Naive thymus-derived CD8-positive, alpha-beta T cell (primary cell): Measurements from ENCODE around the gene ZNF888. TPM values are rescaled to one million over a fixed set of nuclear protein-coding genes. Genes with fewer than 3 reads are reported as not detected.
"Not testable (repeated sequence)": the region's sequence is repeated elsewhere in the genome, so short reads cannot be mapped to it uniquely, and the experiment has no call there.

ENCODE experiments used
- ATAC-seq, 2 donors: fragments of 150-1000 bp; cut with Tn5 transposase in 1 of 2; sonication (Bioruptor Pico), chemical (Tn5 transposase) in 1 of 2; 1 replicate in 1 of 2; 2 replicates in 1 of 2; pipeline ENCODE4 v1.10.0; 2021; ENCODE audit warnings: mild to moderate bottlenecking in 2 of 2, moderate library complexity in 2 of 2
- POLR2A ChIA-PET: fragments of 350-600 bp; sonication (Branson Sonifier 250); formaldehyde crosslinking; loops from one replicate; lab custom pipeline; 2021; ENCODE audit warnings: antibody characterized with exemption; lab: Charles Lee
- DNase-seq, 10 donors: peaks; one replicate each; pipeline versions ENCODE4 v3.0.0 to v3.0.0-alpha.2; 2020 to 2022
- H3K27ac Mint-ChIP-seq, 10 donors: one replicate each; pipeline ENCODE4 v1.8.0; 2020 to 2022; ENCODE audit warnings: mild to moderate bottlenecking in 10 of 10, mixed read lengths in 10 of 10, moderate library complexity in 4 of 10, inconsistent platforms in 1 of 10
- H3K27me3 Mint-ChIP-seq, 5 donors: one replicate each; pipeline ENCODE4 v1.8.0; 2021 to 2022; ENCODE audit warnings: mixed read lengths in 5 of 5
- H3K36me3 Mint-ChIP-seq, 3 donors: one replicate each; pipeline ENCODE4 v1.8.0; 2020 to 2022; ENCODE audit warnings: mixed read lengths in 3 of 3, mild to moderate bottlenecking in 2 of 3, inconsistent platforms in 1 of 3
- H3K4me1 Mint-ChIP-seq, 4 donors: one replicate each; pipeline ENCODE4 v1.8.0; 2021 to 2022; ENCODE audit warnings: mixed read lengths in 4 of 4
- H3K4me3 Mint-ChIP-seq, 10 donors: one replicate each; pipeline ENCODE4 v1.8.0; 2020 to 2022; ENCODE audit warnings: mild to moderate bottlenecking in 10 of 10, mixed read lengths in 10 of 10, moderate library complexity in 6 of 10, inconsistent platforms in 1 of 10
- H3K9me3 Mint-ChIP-seq, 9 donors: one replicate each; pipeline ENCODE4 v1.8.0; 2020 to 2022; ENCODE audit warnings: mixed read lengths in 9 of 9, mild to moderate bottlenecking in 3 of 9, inconsistent platforms in 1 of 9, moderate library complexity in 1 of 9
- polyA plus RNA-seq, 3 donors: library from polyadenylated mRNA; unstranded; fragments of 300-500 nt; fragmentation: Illumina TruSeq; gene quantifications; one replicate each; pipeline ENCODE4 v1.2.3, GENCODE V29; 2021
- total RNA-seq, 8 experiments: library from RNA in 2 of 8; stranded (reverse) in 2 of 8; gene quantifications; one replicate each; pipeline ENCODE4 v1.2.3 and lab custom pipeline; 2021 to 2026

ZNF888 gene
- total and polyA plus RNA-seq, 5 experiments from 2014 or later = 0.85 to 10.5 (median 2.4) TPM

DNA sequence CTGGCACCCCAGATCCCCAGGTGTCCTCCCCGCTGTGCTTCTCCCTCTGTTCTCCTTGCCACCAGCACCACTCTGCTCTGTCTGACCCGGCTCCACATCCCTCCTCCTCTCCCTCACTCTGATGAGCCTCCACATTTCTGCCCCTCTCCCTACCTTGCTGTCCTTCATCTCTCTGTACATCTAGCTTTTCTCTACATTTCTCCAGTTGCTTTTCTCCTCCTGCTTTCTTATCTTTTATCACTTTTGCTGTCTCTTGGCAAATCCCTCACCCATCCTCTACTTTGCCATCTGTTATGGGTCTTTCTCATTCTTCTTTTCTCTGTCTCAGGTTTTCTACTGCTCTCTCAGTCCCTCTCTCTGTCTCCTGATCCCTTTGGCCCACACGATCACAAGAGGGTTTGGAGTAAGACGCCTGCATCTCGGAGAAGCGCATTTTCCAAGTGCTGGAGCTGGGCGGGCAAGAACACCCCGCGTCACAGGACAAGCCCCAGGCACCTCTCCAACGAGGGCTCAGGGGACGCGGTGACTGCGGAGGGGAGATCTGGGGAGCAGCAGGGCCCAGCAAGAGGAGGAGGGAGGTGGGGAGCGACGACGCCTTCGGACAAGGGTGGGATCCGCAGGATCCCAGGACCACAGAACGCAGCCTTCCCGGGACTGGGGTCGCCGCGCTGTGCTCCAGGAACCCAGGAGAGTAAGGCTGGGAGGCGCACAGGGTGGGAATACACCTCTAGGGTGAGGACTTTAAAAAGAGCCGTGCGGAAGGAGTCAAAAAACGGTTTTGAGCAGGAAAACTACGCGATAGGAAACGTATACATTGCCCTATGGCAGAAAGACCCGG lies 66.5 kb downstream of the ZNF888 start:
- H3K27me3 Mint-ChIP-seq, POLR2A ChIA-PET: not testable (repeated sequence)
- Mint-ChIP-seq H3K36me3 (peaks cover 10 to 49% (median 39%) of the 10 kb centered on the region in 3 donors), H3K4me1 (peaks cover 13 to 32% (median 30%) of the 10 kb centered on the region in 4 donors), H3K9me3 (peaks cover 0 to 22% (median 3%) of the 10 kb centered on the region in 9 donors), H3K27ac (peak overlapping the region; percentile 85 to 96 (median 94)), H3K4me3 (peak overlapping the region; percentile 86 to 99 (median 94))
- DNase-seq = peak in 2 of 10 donors; percentile 0 to 17
- ATAC-seq = peak; percentile 6 to 35

Other genes starting within 250 kb of the ZNF888 start
- 10 to 100 TPM; 47.9 to 54.8 TPM for gene ZNF611, start 188.4 kb downstream of the ZNF888 start, total RNA-seq
- gene ZNF611, start 188.4 kb downstream of the ZNF888 start, polyA plus RNA-seq = 10 to 100 TPM; 20.9 to 34.8 (median 34.0) TPM
- gene ZNF600, start 136.6 kb downstream of the ZNF888 start, total RNA-seq = 10 to 100 TPM; 64.6 to 65.1 TPM
- gene ZNF600, start 136.6 kb downstream of the ZNF888 start, polyA plus RNA-seq = 10 to 100 TPM in 2 of 3 donors, 1 to 10 TPM in 1; 4.6 to 12.7 (median 10.2) TPM
- 10 to 100 TPM; 16.7 to 25.6 TPM for gene ZNF28, start 101.8 kb downstream of the ZNF888 start, total RNA-seq
- gene ZNF28, start 101.8 kb downstream of the ZNF888 start, polyA plus RNA-seq = 10 to 100 TPM in 2 of 3 donors, 1 to 10 TPM in 1; 8.9 to 13.3 (median 13.1) TPM
- gene ZNF468, start 65.8 kb downstream of the ZNF888 start, total RNA-seq = 10 to 100 TPM; 21.6 to 31.2 TPM
- 10 to 100 TPM; 15.2 to 21.3 (median 16.5) TPM for gene ZNF468, start 65.8 kb downstream of the ZNF888 start, polyA plus RNA-seq
- gene ZNF320, start 25.8 kb downstream of the ZNF888 start, total RNA-seq = 10 to 100 TPM; 25.8 TPM
- gene ZNF320, start 25.8 kb downstream of the ZNF888 start, polyA plus RNA-seq = 1 to 10 TPM; 5.8 to 8.4 (median 6.1) TPM
- 10 to 100 TPM; 20.0 to 21.6 TPM for gene ZNF816, start 39.5 kb upstream of the ZNF888 start, total RNA-seq
- gene ZNF816, start 39.5 kb upstream of the ZNF888 start, polyA plus RNA-seq = 10 to 100 TPM in 1 of 3 donors, 1 to 10 TPM in 2; 5.0 to 15.4 (median 6.7) TPM
- gene ERVV-1, start 90.5 kb upstream of the ZNF888 start, total RNA-seq = not detected
- gene ERVV-1, start 90.5 kb upstream of the ZNF888 start, polyA plus RNA-seq = not detected
- gene ERVV-2, start 121.3 kb upstream of the ZNF888 start, total RNA-seq = not detected
- gene ERVV-2, start 121.3 kb upstream of the ZNF888 start, polyA plus RNA-seq = not detected
- 10 to 100 TPM; 74.0 to 87.3 TPM for gene ZNF160, start 180.0 kb upstream of the ZNF888 start, total RNA-seq
- 10 to 100 TPM; 18.0 to 29.1 (median 19.1) TPM for gene ZNF160, start 180.0 kb upstream of the ZNF888 start, polyA plus RNA-seq
- gene ZNF415, start 209.5 kb upstream of the ZNF888 start, total RNA-seq = 1 to 10 TPM; 5.1 to 5.3 TPM
- 1 to 10 TPM in 2 of 3 donors, under 1 TPM in 1; 0.92 to 3.7 (median 2.6) TPM for gene ZNF415, start 209.5 kb upstream of the ZNF888 start, polyA plus RNA-seq
- 10 to 100 TPM; 26.0 to 27.1 TPM for gene ZNF347, start 235.6 kb upstream of the ZNF888 start, total RNA-seq
- 1 to 10 TPM; 5.8 to 7.7 (median 7.4) TPM for gene ZNF347, start 235.6 kb upstream of the ZNF888 start, polyA plus RNA-seq